Cardiac septum (tissue), 1 donor: ENCODE measurements around the gene FGFR4. TPM values are rescaled to one million over a fixed set of nuclear protein-coding genes. Genes with fewer than 3 reads are reported as not detected.

Source experiments
- DNase-seq: peaks from one replicate; pipeline ENCODE4 v3.0.0-alpha.2; 2020; ENCODE audit warnings: low spot score
- intact Hi-C: fragments of 100-400 bp; cut with DNase I; formaldehyde crosslinking; loops from one replicate; pipeline ENCODE4 v1.14.0; 2022
- total RNA-seq: library from RNA; stranded (reverse); fragmentation: NEBNext Ultra II Directional; extraction: Animal tissue kit (Norgen Biotek cat#: 25700); gene quantifications from one replicate; pipeline ENCODE4 v1.2.1, GENCODE V29; 2021
- donor health status: DM: no; HTN: no; CAD: no.

FGFR4 gene
- total RNA-seq, 1 donor from 2014 or later, result 0.40 TPM

DNA sequence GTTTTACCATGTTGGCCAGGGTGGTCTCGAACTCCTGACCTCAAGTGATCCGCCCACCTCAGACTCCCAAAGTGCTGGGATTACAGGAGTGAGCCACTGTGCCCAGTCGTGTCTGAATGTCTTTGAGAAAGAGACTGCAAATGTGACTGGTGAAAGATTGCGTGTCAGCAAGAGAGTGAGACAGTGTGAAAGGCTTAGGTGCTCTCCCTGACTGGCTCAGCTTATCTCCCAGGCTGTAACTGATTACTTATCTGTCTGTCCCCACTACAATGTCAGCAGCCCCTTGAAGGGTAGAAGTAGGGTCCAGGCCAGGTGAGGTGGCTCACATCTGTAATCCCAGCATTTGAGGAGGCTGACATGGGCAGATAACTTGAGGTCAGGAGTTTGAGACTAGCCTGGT is 3.4 kb upstream of the FGFR4 start:
- DNase-seq, result no peak
- intact Hi-C loops, result no loop called here

DNA sequence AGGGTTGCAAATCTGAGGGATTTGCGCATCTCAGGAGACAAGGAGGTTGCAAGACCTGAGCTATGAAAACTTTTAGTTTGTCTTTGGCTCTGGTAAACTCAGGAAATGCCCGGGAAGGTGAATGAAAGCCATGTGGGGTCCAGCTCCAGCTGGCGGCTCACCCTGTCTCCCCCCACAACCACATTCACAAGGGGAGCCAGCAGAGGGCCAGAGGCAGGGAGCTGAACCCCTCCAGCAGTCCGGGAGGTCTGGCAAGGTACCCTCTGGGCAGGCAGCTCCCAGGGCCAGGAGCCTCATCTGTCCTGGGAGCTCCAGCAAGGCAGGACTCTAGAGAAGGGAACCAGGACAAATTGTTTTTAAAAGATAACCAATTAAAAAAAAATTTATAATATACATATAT is 2.5 kb upstream of the FGFR4 start:
- DNase-seq, result no peak
- intact Hi-C loops, result no loop called here

DNA sequence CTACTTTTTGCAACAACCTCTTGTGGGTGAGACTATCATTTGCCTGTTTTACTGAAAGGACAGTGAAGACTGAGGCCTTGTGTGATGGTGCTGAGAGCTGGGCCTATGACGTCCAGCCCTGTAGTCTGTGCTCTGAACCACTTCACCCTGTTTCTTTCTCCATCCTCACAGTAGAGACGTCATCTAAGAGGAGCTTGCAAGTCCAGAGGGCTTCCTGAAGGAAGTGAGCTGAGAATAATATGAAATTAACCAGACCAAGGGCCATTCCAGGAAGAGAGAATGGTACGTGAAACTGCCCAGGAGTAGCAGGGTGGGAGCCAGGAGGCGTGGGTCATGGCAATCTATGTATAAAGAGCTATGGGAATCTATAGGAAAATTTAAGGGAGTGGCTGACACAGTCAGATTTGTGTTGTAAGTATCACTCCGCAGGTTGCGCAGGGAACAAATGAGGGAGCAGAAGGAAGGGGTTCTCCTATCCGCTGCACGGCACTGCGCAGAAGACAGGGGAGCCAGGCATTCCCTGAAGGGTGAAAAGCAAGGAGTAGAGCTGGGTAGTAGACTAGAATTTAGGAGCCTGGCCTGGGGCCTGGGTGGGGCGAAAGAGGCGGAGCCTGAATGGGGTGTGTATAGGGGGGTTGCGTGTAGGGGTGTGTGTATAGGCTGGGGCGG is 596 bp upstream of the FGFR4 start:
- no peak for DNase-seq
- intact Hi-C loops, result no loop called here

DNA sequence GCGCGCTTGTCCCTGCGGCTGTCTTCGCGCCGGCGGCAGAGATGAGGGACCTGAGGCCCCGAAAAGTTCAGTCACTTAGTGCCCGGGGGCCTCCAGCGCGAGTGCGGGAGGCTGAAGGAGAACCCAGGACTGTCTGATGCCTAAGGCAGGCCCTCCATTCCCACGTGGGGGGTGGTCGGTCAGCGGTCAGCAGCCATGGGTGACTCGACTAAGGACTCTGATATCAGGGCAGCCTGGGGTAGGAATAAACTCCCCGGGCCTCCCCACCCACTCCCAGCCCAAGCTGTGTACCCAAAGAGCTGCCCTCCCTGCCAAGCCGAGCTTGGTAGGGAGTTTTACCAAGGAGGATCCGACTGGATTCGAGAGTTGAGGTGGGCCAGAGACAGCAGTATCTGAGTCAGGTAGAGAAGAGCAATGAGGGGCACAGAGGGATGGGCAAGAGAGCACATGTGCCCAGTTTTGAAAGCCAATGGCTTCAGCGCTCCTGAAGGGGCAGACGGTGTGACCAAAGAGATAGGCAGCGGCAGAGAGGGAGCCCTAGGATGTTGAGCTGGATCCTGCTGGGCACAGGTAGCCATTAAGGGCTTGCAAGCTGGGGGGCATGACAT is 787 bp downstream of the FGFR4 start:
- intact Hi-C loops, result no loop called here
- DNase-seq, result no peak

DNA sequence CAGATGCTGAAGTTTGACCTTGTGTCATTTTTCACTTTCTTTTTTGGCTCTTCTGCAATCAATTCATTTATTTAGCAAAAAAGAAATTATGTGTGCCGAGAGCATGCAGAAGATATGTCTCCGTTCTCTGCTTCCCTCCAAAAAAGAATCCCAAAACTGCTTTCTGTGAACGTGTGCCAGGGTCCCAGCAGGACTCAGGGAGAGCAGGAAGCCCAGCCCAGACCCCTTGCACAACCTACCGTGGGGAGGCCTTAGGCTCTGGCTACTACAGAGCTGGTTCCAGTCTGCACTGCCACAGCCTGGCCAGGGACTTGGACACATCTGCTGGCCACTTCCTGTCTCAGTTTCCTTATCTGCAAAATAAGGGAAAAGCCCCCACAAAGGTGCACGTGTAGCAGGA is 2.4 kb downstream of the FGFR4 start:
- no peak for DNase-seq
- intact Hi-C loops, result no loop called here

DNA sequence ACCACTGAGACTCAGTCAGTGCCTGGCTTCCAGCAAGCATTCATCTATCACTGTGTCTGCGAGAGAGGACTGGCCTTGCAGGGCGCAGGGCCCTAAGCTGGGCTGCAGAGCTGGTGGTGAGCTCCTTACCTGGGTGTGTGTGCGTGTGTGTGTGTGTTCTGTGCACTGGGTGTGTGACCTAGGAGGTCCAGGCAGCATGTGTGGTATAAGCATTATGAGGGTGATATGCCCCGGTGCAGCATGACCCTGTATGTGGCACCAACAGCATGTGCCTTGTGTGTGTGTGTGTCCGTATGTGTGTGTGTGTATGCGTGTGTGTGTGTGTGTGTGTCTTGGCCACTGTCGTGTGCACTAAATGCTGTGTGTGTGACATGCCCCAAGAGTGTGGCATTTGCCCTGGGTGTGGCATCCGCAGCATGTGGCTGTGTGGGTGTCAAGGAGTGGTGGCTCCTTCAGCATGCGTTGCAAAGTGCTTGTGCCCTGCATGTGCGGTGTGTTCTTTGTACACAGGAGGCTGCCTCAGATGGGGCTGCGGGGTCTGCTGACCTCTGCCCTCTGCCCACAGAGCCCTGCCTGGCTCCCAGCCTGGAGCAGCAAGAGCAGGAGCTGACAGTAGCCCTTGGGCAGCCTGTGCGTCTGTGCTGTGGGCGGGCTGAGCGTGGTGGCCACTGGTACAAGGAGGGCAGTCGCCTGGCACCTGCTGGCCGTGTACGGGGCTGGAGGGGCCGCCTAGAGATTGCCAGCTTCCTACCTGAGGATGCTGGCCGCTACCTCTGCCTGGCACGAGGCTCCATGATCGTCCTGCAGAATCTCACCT is 3.3 kb downstream of the FGFR4 start:
- intact Hi-C loops, result no loop called here
- DNase-seq, result no peak

DNA sequence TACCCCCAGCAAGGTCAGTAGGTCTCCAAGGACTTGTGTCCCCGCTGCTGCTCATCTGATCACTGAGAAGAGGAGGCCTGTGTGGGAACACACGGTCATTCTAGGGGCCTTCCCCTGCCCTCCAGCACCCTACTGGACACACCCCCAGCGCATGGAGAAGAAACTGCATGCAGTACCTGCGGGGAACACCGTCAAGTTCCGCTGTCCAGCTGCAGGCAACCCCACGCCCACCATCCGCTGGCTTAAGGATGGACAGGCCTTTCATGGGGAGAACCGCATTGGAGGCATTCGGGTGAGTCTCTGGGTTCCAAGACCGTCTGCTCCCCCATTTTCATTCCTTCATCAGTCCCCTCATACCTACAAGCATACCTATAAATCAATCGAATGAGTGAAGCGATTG is 4.1 kb downstream of the FGFR4 start:
- intact Hi-C loops, result no loop called here
- no peak for DNase-seq

DNA sequence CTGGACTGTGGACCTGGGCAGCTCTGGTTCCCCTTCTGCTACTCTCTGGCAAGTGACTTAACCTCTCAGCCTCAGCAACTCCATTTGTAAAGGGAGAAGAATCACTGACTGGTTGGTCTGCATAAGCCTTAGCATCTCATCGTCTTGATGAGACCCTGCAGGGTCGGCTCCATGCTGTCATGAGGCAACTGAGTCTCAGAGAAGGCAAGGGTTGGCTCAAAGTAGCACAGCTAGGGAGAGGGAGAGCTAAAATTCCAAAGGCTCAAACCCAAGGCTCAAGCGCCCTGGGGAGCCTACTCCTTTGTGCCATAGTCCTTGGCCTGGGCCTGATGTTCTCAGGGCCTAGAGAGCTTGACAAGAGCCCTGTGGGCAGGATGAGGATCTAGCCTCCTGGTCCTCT is 4.5 kb downstream of the FGFR4 start:
- no peak for DNase-seq
- intact Hi-C loops, result no loop called here

DNA sequence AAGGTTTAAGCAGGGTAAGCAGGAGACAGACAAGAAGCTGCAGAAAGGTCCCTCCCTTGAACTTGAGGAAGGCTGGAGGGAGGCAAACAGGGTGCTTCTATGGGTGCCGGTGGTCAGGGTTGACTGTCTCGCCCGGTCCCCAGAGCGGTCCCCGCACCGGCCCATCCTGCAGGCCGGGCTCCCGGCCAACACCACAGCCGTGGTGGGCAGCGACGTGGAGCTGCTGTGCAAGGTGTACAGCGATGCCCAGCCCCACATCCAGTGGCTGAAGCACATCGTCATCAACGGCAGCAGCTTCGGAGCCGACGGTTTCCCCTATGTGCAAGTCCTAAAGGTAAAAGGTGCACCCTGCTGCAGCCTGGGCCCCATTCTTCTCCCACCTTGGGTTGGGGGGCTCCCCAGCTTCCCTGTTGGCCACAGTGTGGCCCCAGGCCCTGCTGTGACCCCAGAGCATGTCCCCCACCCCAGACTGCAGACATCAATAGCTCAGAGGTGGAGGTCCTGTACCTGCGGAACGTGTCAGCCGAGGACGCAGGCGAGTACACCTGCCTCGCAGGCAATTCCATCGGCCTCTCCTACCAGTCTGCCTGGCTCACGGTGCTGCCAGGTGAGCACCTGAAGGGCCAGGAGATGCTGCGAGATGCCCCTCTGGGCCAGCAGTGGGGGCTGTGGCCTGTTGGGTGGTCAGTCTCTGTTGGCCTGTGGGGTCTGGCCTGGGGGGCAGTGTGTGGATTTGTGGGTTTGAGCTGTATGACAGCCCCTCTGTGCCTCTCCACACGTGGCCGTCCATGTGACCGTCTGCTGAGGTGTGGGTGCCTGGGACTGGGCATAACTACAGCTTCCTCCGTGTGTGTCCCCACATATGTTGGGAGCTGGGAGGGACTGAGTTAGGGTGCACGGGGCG is 5.7 kb downstream of the FGFR4 start:
- intact Hi-C loops, result no loop called here
- no peak for DNase-seq

DNA sequence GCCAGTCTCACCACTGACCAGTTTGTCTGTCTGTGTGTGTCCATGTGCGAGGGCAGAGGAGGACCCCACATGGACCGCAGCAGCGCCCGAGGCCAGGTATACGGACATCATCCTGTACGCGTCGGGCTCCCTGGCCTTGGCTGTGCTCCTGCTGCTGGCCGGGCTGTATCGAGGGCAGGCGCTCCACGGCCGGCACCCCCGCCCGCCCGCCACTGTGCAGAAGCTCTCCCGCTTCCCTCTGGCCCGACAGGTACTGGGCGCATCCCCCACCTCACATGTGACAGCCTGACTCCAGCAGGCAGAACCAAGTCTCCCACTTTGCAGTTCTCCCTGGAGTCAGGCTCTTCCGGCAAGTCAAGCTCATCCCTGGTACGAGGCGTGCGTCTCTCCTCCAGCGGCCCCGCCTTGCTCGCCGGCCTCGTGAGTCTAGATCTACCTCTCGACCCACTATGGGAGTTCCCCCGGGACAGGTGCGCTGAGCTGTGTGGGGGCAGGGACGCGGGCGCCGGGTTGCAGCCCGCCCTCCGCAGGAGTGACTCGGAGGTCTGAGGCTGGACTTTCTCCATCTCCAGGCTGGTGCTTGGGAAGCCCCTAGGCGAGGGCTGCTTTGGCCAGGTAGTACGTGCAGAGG is 6.5 kb downstream of the FGFR4 start:
- DNase-seq, result no peak
- intact Hi-C loops, result no loop called here

DNA sequence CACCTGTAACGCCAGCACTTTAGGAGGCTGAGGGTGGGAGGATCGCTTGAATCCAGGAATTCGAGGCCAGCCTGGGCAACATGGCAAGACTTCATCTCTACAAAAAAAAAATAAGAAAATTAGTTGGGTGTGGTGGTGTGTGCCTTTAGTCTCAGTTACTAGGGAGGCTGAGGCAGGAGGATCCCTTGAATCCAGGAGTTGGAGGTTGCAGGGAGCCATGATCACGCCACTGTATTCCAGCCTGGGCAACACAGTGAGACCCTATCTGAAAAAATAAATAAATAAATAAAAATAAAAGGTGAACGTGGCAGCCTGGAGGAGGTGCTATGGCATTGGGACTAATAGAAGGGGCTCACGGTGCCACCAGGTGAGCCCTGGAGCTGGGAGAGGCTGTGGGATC is 7.1 kb downstream of the FGFR4 start:
- DNase-seq, result no peak
- intact Hi-C loops, result no loop called here

DNA sequence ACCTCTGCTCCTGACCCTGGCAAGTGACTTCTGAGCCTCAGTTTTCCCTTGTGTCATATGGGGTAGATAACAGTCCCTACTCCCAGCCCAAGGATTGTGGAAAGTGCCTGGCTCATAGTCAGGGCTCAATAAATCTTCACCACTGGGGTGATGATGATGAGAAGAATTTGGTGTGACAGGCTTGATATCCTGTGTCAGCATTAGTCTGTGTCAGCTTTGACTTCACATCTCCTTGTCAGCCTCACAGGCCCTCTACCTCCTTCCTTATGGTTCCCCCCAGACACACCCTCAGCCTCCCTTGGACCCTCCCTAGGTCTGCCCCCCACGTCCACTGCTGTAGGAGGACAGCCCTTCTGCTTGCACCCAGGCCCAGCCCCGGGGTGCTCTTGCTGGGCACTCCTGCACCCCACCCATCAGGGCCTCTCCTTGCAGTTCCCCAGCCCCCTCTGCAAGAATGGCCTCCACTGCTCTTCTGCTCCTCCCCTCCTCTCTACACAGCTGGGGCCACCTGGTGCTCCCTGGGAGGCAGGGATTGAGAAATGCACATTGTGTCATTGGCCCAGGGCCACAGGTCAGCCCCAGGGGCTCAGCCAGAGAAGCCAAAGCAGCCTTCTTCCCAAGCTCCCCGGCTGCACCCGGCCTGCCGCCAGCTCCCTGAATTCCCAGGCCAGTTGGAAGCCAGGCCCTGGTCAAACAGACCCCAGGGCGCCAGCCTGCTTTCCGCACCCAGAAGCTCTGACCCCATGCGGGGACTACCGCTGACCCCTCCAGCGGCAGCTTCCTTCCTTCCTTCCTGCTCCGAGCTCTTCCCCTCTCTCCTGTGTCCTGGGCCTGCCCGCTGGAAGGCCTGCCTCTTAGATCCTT is 7.7 kb downstream of the FGFR4 start:
- intact Hi-C loops, result no loop called here
- no peak for DNase-seq

DNA sequence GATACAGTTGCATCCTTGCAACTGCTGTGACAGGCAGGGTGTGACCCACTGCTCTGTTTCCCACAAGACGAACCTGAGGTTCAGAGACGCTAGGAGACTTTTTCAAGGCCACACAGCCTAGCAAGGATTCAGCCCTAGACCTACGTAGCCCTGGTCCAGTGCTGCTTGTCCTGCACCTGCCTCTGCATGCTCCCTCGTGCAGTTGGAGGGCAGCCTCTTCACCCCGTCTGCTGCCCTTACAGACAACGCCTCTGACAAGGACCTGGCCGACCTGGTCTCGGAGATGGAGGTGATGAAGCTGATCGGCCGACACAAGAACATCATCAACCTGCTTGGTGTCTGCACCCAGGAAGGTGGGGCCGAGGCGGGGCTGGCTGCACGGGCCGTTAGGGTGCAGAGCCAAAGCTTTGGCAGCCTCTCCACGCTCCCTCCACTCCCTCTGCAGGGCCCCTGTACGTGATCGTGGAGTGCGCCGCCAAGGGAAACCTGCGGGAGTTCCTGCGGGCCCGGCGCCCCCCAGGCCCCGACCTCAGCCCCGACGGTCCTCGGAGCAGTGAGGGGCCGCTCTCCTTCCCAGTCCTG is 8.5 kb downstream of the FGFR4 start:
- no peak for DNase-seq
- intact Hi-C loops, result no loop called here

DNA sequence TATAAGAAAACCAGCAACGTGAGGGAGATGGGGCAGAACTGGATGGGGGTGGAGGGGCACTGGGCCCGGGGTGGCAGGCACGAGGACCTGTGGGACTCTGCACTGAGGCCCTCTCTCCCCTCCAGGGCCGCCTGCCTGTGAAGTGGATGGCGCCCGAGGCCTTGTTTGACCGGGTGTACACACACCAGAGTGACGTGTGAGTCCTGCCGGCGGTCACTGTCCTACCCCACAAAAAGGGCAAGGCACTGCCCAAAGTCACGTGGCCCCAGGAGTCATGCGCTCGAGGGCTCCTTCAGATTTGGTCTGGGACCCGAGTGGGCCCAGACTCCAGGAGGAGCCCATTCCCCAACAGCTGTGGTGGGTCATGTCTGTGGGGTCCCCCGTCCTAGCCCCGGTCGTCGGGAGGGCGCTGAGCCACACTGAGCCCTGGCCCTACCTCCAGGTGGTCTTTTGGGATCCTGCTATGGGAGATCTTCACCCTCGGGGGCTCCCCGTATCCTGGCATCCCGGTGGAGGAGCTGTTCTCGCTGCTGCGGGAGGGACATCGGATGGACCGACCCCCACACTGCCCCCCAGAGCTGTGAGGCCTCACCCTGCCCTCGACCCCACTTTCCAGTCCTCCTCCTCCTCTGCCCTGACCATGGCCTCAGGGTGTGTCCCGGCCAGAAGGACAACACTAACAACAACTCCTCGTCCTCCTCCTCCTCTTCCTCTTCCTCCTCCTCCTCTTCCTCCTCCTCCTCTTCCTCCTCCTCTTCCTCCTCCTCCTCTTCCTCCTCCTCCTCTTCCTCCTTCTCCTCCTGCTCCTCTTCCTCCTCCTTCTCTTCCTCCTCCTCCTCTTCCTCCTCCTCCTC is 9.7 kb downstream of the FGFR4 start:
- intact Hi-C loops, result no loop called here

DNA sequence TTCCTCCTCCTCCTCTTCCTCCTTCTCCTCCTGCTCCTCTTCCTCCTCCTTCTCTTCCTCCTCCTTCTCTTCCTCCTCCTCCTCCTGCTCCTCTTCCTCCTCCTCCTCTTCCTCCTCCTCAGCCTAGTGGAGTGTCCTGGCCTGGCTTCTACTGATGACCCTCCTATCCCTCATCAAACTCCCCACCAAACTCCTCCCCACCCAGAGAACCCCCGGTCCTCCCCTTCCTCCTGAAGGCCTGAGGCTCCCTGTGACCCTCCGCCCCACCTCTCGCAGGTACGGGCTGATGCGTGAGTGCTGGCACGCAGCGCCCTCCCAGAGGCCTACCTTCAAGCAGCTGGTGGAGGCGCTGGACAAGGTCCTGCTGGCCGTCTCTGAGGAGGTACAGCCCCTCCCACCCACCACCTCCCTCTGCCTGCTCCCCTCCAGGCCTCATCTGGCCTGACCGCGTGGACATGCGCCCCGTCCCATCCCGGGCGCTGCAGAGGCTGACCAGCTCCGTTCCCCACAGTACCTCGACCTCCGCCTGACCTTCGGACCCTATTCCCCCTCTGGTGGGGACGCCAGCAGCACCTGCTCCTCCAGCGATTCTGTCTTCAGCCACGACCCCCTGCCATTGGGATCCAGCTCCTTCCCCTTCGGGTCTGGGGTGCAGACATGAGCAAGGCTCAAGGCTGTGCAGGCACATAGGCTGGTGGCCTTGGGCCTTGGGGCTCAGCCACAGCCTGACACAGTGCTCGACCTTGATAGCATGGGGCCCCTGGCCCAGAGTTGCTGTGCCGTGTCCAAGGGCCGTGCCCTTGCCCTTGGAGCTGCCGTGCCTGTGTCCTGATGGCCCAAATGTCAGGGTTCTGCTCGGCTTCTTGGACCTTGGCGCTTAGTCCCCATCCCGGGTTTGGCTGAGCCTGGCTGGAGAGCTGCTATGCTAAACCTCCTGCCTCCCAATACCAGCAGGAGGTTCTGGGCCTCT is 10.6 kb downstream of the FGFR4 start:
- intact Hi-C loops, result no loop called here
- no peak for DNase-seq

More for the DNA sequence above, 9.7 kb downstream of the FGFR4 start:
- no peak for DNase-seq

DNA sequence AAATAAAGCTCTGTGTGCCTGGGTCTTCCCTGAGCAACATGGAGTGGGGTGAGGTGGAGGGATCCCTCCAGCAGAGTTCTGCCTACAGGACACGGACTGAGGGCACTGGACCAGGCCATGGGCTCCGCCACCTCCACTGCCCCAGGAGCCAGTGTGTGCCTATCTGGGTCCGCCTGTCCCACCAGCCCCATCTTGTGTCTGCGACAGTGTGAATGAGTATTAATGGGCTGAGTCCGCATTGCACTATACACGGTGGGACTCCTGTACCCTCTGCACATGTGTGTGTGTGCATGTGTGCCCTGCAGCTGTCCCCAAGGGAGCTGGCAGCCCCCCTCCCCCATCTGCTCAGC is 11.4 kb downstream of the FGFR4 start:
- no peak for DNase-seq
- intact Hi-C loops, result no loop called here
